GM18867 (cell line): ENCODE measurements around the gene ZNF200.
A peak's percentile ranks its signal among the peaks of the same experiment; 100 is the strongest.
"Not testable (repeated sequence)": the region's sequence is repeated elsewhere in the genome, so short reads cannot be mapped to it uniquely, and the experiment has no call there.

Experiments
- ATAC-seq: cut with Tn5 transposase; IDR thresholded peaks from one replicate; pipeline ENCODE4 v1.9.1; 2021; ENCODE audit warnings: mild to moderate bottlenecking, moderate library complexity; ENCODE audit not compliant: unreplicated experiment

ZNF200 gene, protein sequence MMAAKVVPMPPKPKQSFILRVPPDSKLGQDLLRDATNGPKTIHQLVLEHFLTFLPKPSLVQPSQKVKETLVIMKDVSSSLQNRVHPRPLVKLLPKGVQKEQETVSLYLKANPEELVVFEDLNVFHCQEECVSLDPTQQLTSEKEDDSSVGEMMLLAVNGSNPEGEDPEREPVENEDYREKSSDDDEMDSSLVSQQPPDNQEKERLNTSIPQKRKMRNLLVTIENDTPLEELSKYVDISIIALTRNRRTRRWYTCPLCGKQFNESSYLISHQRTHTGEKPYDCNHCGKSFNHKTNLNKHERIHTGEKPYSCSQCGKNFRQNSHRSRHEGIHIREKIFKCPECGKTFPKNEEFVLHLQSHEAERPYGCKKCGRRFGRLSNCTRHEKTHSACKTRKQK

DNA sequence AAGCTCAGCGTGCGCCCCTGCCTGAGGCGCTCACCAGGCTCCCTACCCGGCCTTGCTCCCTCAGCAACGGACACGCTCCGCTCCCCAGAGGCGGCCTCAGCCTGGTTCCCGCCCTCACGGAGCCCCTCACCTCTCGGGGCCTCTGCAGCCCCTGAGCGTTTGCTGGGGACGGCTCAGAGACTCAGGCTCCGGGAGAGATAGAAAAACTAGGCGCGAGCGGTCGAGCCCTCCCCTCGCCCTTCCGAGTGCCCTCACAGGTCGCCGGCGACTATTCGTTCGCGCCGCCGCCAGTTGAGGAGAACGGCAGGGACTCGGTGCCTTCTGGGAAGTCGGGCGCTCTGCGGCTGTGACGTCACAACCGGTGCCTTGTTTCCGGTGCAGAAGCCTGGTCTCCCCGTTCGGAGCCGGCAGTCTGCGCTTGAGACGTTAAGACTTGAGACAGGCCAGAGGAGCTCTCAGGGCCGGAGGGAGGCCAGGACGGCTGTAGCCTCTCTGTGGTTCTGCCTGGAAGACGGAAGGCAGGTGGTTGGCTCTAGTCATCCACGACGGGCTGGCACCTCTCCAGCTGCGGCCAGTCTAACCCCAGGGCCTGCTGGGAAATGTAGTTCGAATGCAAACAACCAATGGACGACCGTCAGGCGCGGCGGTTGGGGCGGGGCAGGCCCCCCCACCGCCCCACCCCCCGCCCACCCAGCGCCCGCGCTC lies at the start of gene ZNF200:
Gene ZNF200, minus strand, starts transcription at position 302 of the 705 bp plus-strand sequence. CDS start 1,403 bp downstream, outside the sequence.
- peak; percentile 92 for ATAC-seq

GRCh38 chr16:3283543-3284447 lies 48.8 kb upstream of the ZNF200 start:
- no peak for ATAC-seq

DNA sequence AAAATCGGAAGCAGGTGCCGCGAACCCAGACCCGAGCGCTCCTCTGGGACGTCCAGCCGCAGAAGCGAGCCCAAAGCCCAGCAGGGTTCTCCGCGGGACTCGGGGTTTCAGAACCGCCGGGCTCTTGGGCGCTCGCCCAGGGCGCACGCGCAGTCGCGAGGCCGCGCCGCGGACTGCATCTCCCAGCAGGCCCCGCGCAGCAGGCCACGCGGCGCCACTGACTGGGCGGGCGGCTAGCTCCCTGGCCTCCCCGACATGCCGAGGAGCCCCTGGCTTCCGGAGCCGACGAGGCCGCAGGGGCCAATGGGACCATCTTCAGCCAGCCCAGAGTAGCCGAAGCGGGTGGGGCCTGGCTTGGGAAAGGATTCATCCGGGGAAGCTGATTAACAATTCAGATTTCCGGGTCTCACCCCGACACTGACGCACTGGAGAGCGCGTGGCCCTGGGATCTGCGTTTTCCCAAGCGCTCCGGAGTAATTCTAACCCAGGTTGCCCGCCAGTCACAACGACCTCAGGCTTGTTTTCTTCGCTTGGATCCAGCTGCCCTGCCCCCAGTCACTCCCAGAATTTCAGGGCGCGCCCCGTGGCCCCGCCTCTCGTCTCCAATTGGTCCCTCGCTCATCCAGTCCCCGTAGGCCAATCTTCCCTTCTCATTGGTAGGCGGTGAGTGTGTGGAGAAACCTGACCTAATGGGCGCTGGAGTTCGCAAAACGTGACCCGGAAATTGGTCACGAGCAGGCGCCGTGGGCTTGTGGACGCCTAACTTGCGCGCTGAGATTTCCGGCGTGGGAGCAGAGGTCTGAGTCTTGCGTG lies 48.0 kb upstream of the ZNF200 start, which contains the start of gene ZNF263:
Gene ZNF263, plus strand, starts transcription at position 762 of the 813 bp plus-strand sequence. CDS start 328 bp downstream, outside the sequence.
- ATAC-seq, result peak; percentile 77

- ATAC-seq, result peak; percentile 30
Measured at GRCh38 chr16:3282103-3282729, 47.3 kb upstream of the ZNF200 start.

DNA sequence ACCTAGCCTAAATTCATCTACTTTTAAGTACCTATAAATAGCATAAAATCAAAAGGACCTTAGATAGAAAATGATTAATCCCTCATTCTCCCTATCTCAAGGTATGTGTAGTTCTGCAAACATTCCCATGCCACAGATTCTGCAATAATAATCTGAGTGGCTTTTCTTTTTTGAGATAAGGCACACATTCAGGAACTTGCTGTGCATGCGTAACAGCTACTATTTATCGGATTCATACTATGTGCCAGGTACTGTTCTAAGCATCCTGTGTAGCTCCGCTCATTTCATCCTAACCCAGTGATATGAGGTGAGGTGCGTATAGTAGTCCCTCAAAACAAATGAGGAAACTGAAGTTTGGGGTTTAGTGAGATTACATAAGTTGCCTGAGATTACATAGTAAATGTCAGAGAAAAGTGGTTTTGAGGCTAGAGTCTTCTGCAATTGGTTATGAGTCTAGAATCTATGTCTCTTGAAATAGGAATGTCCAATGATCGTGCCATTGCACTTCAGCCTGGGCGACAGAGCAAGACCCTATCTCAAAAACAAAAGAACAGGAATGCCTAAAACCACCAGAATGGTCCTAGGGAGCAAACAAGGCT lies 46.4 kb upstream of the ZNF200 start:
- no peak for ATAC-seq

DNA sequence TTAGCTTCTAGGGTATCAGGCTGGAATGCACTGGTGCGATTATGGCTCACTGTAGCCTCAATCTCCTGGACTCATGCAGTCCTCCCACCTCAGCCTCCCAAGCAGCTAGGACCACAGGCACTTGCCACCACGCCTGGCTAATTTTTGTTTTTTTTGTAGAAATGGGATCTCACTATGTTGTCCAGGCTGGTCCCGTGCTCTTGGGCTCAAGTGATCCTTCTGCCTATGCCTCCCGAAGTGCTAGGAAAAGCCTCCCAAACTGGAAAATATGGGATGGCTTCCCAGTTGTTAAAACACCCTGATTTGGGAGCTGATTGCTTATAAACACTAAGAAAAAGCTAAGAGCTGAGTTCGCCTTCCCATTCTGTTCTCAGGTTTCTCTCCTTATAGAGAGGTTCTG lies 41.7 kb upstream of the ZNF200 start:
- ATAC-seq, result no peak

- no peak for ATAC-seq
Measured at GRCh38 chr16:3274947-3275346, 40.0 kb upstream of the ZNF200 start.

GRCh38 chr16:3274490-3274889 lies 39.5 kb upstream of the ZNF200 start:
- no peak for ATAC-seq

- ATAC-seq, result not testable (repeated sequence)
Measured at GRCh38 chr16:3271281-3271680, 36.3 kb upstream of the ZNF200 start.

DNA sequence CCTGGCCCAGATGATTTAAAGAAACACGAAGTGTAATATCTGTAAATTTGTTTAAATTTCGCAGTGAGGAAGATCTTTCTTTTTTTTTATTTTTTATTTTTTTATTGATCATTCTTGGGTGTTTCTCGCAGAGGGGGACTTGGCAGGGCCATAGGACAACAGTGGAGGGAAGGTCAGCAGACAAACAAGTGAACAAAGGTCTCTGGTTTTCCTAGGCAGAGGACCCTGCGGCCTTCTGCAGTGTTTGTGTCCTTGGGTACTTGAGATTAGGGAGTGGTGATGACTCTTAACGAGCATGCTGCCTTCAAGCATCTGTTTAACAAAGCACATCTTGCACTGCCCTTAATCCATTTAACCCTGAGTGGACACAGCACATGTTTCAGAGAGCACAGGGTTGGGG lies 35.8 kb upstream of the ZNF200 start:
- not testable (repeated sequence) for ATAC-seq

DNA sequence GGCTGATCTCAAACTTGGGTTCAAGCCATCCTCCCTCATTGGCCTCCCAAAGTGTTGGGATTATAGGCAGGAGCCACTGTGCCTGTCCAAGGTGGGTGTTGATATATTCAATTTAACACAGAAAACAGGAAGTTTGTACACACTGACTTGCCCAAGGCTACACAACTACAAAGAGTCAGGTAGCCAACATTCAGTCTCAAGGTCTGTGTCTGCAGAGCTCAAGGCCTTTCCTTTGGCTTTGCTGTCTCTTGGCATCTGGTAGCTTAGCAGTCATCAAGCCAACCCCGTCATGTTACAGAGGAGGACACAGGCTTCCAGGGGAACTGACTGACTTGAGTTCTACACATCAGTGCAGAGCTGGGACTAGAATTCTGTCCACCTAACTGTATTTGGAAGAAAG lies 33.3 kb upstream of the ZNF200 start:
- ATAC-seq, result no peak

DNA sequence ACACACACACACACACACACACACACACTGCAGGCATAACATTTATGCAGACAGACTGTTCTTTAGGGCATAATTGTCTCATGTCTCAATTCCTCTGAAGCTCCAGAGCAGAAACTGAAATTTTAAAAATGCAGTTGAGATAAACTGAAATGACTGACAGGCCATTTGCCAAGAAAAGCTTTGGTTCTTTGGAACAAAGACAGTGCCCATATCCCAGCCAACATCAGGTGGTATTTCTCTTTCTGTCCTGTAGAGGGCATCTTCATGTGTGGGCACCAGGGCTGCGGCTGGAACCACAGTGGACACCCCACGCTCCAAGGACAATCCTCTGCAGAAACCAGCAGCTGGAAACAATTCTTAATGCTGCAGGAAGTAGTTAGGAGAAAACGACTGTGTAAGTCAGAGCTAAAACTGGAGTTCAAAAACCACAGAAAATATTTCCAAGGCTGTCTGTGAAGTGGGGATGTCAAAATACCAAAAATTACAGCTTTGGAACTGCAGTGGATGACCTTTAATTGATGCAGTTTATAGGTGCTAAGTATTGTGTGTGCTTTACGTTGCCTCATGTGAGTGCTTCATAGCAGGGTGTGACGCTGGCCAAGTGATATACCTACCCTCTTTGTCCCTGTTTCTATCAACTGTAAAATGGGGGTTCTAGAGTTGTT lies 32.0 kb upstream of the ZNF200 start:
- ATAC-seq, result no peak

DNA sequence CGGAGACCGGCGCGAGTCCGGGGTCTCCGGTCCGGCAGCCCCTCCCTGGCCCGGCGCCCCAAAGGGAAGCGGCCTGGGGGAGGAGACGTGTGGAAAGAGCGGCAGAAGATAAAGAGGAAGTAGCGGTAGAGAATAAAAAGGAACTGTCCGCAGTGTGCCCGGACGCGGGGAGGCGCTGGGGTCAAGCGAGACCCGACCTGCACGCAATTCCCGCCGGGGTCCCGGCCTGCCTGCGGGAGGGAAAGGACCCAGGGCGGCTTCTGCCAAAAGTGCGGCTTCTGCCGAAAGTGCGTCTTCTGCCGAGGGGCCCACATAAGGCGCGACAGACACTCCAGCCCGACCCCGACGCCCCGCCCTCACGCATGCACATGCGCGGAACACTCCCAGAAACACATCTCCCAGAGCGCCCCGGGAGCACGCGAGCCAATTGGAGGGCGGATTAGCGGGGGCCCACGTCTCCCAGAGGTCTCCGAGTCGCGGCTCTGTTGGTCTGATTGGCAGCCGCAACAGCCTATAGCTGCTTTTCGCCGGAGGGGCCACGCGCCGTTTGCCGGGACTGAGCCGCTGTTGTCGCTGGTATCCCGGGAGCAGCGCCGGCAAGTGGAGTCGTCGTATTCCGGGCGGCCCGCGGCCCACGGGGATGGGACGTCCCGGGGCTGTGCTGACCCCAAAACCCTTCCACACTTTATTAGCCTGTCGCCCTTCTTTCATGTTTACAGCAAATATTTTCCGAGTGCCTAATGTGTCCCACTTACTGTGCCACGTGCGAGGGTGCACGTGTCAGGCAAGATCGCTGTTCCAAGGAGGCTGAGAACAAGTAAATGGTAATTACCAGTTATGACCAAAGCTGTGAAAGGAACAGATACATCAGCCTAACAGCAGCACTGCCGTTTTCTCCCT lies 29.4 kb upstream of the ZNF200 start:
- peak; percentile 88 for ATAC-seq

GRCh38 chr16:3262517-3262916 lies 27.6 kb upstream of the ZNF200 start:
- no peak for ATAC-seq

GRCh38 chr16:3259836-3260235 lies 24.9 kb upstream of the ZNF200 start:
- ATAC-seq, result no peak

DNA sequence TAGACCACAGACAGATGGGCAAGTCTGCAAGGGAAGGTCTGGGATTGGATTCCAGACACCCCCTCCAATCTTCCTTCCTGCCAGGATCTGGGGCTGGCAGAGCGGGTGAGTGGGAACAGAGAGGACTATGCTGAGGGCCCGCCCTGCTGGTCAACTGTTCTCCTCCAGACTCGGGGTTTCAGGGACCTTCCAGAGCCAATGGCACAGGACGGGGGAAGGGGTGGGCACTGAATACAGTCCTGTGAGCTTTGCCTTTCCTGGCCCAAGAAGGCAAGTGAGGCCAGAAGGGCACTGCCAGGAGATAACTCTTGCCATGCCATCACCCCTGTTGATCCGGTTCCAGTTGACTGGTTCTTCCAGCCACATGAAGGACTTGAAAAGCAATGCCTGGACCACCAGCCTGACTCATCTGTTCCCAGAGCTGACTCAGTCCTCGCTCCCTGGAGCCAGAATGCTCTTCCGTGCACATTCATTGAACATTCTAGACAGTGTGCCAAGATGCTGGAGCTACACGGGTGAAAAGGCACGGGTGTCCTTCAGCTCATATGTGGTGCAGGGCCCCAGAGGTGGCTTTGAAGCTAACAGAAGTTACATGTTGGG lies 22.0 kb upstream of the ZNF200 start:
- no peak for ATAC-seq

GRCh38 chr16:3256146-3256865 lies 21.3 kb upstream of the ZNF200 start, which contains the start of gene MEFV:
MEFV (minus strand) TSS chr16:3256633; CDS start chr16:3256587, 46 bp downstream.
- no peak for ATAC-seq
